ENCODE data around the gene ZNF93. TPM values are rescaled to one million over a fixed set of nuclear protein-coding genes. Genes with fewer than 3 reads are reported as not detected.

ZNF93 gene
- polyA plus RNA-seq, 1 of the 3 experiments (the other 2 are of a cell fraction) = 4.3 TPM

DNA sequence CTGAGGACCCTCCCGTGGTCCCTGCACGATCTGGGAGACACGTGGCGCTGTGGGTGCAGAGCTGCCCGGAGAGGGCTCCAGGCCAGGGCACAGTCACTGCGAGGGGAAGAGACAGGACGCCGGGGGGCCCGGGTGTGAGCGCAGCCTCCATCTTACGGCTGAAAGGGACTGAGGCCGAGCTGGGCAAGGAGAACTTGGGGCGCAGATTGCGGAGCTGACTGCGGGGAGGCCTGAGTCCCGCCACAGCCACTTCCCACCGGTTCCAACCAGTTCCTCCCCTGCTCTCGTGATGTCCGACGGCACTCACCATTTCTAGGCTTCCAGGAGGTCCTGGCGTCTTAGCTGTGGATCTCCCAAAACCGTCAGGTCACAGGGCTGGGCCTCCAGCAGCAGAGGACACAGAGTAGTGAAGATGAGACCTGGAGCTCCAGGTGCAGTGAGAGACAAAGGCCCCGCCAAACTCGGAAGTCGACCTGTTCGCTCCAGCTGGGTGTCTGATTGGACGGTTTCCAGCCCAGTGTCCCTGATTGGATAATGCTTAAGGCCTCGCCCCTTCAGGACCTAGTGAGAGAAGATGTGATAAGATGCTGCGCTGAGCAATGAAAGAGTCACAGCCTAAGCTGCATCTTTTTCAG is 39.9 kb upstream of the ZNF93 start:
- H3K27me3 ChIP-seq (ENCODE audit: insufficient read depth) = no peaks in the 10 kb centered on the region
- 13% methylated on average over 11 of the region's 29 CpGs for WGBS (ENCODE audit: low lambda C conversion rate)
- no peak overlapping the region for H3K4me3 ChIP-seq (ENCODE audit: low read depth in 2 of 2, low read length in 1 of 2)
- no peak overlapping the region for H3K4me2 ChIP-seq
- H3K9ac ChIP-seq = no peak overlapping the region
- no peaks in the 10 kb centered on the region for H3K9me3 ChIP-seq
- H3K79me2 ChIP-seq (ENCODE audit: insufficient read depth) = no peaks in the 10 kb centered on the region
- TF ChIP-seq, protein P1, sequence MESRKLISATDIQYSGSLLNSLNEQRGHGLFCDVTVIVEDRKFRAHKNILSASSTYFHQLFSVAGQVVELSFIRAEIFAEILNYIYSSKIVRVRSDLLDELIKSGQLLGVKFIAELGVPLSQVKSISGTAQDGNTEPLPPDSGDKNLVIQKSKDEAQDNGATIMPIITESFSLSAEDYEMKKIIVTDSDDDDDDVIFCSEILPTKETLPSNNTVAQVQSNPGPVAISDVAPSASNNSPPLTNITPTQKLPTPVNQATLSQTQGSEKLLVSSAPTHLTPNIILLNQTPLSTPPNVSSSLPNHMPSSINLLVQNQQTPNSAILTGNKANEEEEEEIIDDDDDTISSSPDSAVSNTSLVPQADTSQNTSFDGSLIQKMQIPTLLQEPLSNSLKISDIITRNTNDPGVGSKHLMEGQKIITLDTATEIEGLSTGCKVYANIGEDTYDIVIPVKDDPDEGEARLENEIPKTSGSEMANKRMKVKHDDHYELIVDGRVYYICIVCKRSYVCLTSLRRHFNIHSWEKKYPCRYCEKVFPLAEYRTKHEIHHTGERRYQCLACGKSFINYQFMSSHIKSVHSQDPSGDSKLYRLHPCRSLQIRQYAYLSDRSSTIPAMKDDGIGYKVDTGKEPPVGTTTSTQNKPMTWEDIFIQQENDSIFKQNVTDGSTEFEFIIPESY (IDR thresholded peaks at IDR 0.05; ENCODE audit: borderline replicate concordance, low read depth) = no peak
- TF ChIP-seq YY1 (IDR thresholded peaks at IDR 0.05; ENCODE audit: low read depth) = no peak
- TF ChIP-seq ELF1 (IDR thresholded peaks at IDR 0.05) = no peak
- TF ChIP-seq, protein P2, sequence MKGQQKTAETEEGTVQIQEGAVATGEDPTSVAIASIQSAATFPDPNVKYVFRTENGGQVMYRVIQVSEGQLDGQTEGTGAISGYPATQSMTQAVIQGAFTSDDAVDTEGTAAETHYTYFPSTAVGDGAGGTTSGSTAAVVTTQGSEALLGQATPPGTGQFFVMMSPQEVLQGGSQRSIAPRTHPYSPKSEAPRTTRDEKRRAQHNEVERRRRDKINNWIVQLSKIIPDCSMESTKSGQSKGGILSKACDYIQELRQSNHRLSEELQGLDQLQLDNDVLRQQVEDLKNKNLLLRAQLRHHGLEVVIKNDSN (IDR thresholded peaks at IDR 0.05; ENCODE audit: borderline replicate concordance, low read depth) = no peak
- no peak for TF ChIP-seq EZH2phosphoT487 (IDR thresholded peaks at IDR 0.05; ENCODE audit: borderline replicate concordance, low read depth)
- TF ChIP-seq RXRA (IDR thresholded peaks at IDR 0.05; ENCODE audit: borderline replicate concordance, low read depth) = no peak
- TF ChIP-seq RFX5 (IDR thresholded peaks at IDR 0.05; ENCODE audit: low read length) = no peak
- TF ChIP-seq JUND (IDR thresholded peaks at IDR 0.05) = no peak
- no peak for TF ChIP-seq TCF12 (IDR thresholded peaks at IDR 0.05)
- no peak for TF ChIP-seq CHD2 (IDR thresholded peaks at IDR 0.05; ENCODE audit: low read length, partially characterized antibody)
- no peak for TF ChIP-seq FOXJ3 (CRISPR knock-in tag; IDR thresholded peaks at IDR 0.05)
- TF ChIP-seq, protein P3, sequence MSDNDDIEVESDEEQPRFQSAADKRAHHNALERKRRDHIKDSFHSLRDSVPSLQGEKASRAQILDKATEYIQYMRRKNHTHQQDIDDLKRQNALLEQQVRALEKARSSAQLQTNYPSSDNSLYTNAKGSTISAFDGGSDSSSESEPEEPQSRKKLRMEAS (IDR thresholded peaks at IDR 0.05; ENCODE audit: low read depth) = no peak
- no peak for TF ChIP-seq RCOR1 (IDR thresholded peaks at IDR 0.05; ENCODE audit: low read length)
- TF ChIP-seq, protein P4, sequence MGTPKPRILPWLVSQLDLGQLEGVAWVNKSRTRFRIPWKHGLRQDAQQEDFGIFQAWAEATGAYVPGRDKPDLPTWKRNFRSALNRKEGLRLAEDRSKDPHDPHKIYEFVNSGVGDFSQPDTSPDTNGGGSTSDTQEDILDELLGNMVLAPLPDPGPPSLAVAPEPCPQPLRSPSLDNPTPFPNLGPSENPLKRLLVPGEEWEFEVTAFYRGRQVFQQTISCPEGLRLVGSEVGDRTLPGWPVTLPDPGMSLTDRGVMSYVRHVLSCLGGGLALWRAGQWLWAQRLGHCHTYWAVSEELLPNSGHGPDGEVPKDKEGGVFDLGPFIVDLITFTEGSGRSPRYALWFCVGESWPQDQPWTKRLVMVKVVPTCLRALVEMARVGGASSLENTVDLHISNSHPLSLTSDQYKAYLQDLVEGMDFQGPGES (IDR thresholded peaks at IDR 0.05; ENCODE audit: low read depth, low read length) = no peak
- no peak for TF ChIP-seq NFIC (IDR thresholded peaks at IDR 0.05; ENCODE audit: borderline replicate concordance)
- TF ChIP-seq, protein P5, sequence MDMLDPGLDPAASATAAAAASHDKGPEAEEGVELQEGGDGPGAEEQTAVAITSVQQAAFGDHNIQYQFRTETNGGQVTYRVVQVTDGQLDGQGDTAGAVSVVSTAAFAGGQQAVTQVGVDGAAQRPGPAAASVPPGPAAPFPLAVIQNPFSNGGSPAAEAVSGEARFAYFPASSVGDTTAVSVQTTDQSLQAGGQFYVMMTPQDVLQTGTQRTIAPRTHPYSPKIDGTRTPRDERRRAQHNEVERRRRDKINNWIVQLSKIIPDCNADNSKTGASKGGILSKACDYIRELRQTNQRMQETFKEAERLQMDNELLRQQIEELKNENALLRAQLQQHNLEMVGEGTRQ (IDR thresholded peaks at IDR 0.05; ENCODE audit: borderline replicate concordance, low read depth, low read length) = no peak
- no peak for TF ChIP-seq GATA2 (CRISPR knock-in tag; IDR thresholded peaks at IDR 0.05)
- no peak overlapping the region for H3K27ac ChIP-seq (ENCODE audit: low read depth in 2 of 2, low read length in 1 of 2)
- peak overlapping the region; percentile 59; the same call in 1 of the 2 replicates for H2AFZ ChIP-seq (ENCODE audit: low read depth)
- ChIA-PET POLR2A (no interaction called here), CTCF (no interaction called here)
- peak; percentile 58 for DNase-seq
- H3K4me1 ChIP-seq (ENCODE audit: control insufficient read depth in 1 of 2, insufficient read depth in 2 of 2, low read depth in 1 of 2, low read length in 1 of 2) = no peaks in the 10 kb centered on the region
- H4K20me1 ChIP-seq (ENCODE audit: insufficient read depth) = no peaks in the 10 kb centered on the region
- peaks cover 3% of the 10 kb centered on the region for H3F3A ChIP-seq (replicated peaks; ENCODE audit: insufficient read depth)
- H3K9me2 ChIP-seq = no peaks in the 10 kb centered on the region
- no peaks in the 10 kb centered on the region for H3K36me3 ChIP-seq (replicated peaks in 1 of 2; ENCODE audit: control insufficient read depth in 1 of 2, insufficient read depth in 2 of 2, low read length in 1 of 2)
